OCI-LY3 (cell line): ENCODE results near the gene SUPT20H.

ENCODE experiments used
- EZH2phosphoT487 ChIP-seq: fragments of 200-600 bp; shearing (Covaris generic); IDR thresholded peaks from 2 replicates; pipeline ENCODE4 v1.6.1; 2018; ENCODE audit warnings: antibody characterized with exemption, mixed run types, low read depth
- TF ChIP-seq, protein P1 (sequence below): fragments of 200-600, 300-600 bp; sonication (generic); IDR thresholded peaks from 2 replicates; pipeline ENCODE4 v1.5.1; 2014; ENCODE audit warnings: antibody characterized with exemption, low read length, low read depth

DNA sequence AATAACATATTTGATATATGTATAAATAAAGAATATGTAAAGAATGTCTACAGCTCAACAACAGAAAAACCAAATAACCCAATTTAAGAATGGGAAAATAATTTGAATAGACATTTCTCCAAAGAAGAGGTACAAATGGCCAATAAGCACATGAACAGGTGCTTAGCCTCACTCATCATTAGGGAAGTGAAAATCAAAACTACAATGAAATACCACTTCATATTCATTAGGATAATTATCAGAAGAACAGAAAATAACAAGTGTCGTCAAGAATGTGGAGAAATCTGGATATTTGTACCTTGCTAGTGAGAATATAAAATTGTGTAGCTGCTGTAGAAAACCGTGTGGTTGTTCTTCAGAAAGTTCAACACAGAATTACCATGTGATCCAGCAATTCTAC, 8.4 kb upstream of the SUPT20H start:
- TF ChIP-seq, protein P1, sequence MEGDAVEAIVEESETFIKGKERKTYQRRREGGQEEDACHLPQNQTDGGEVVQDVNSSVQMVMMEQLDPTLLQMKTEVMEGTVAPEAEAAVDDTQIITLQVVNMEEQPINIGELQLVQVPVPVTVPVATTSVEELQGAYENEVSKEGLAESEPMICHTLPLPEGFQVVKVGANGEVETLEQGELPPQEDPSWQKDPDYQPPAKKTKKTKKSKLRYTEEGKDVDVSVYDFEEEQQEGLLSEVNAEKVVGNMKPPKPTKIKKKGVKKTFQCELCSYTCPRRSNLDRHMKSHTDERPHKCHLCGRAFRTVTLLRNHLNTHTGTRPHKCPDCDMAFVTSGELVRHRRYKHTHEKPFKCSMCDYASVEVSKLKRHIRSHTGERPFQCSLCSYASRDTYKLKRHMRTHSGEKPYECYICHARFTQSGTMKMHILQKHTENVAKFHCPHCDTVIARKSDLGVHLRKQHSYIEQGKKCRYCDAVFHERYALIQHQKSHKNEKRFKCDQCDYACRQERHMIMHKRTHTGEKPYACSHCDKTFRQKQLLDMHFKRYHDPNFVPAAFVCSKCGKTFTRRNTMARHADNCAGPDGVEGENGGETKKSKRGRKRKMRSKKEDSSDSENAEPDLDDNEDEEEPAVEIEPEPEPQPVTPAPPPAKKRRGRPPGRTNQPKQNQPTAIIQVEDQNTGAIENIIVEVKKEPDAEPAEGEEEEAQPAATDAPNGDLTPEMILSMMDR, result no peak
- TF ChIP-seq EZH2phosphoT487, result no peak
